ENCODE measurements around the gene ELFN1. TPM values are rescaled to one million over a fixed set of nuclear protein-coding genes. Genes with fewer than 3 reads are reported as not detected.

Gene ELFN1
- total and polyA plus RNA-seq, 9 of the 15 experiments (the other 6 are each of a cell fraction or from before 2014, with no cell fraction given) = 0.04 to 0.64 (median 0.18) TPM; not detected in 2

DNA sequence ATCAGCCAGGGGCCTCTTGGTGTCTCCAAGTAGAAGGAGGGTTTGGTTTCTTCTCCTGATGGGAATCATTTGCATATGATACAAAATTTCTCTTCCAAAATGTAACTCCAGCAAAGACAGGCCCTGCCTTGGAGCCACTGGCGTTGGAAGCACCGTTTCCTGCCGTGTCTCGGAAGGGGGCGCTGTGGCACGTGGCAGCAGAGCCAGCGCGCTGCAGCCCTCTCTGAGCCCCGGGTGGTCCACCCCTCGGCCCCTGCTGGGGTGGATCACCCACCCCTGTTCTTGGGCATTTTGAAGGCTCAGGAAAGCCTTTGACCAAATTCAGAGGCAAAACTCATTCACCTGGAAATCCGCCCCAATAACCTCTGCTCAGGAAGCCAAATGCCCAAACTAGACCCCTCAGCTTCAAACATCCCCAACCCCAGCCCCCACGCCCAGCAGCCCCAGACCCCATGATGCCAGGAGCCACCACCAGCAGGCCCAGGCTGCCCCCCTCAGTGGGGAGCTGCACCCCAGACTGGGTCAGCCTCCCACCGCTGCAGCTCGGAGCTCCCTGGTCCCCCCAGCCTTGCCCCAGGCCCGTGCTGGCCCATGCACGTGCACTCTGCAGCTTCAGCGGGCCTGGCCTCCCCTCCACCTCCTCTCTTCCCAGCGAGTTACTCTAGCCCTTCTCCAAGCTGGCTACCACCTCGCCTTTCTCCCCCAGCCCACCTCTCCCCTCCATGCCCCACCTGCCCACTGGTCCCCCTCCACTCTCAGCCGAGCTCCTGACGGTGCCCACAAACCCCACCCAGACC is 29.5 kb upstream of the ELFN1 start:
- Histone ChIP-seq H3K4me2 (ENCODE audit: insufficient read depth, low read length) (no peak overlapping the region), H3K79me2 (ENCODE audit: control insufficient read depth, insufficient read depth, low read length) (no peaks in the 10 kb centered on the region), H3K4me1 (replicated peaks in 1 of 2; ENCODE audit: control insufficient read depth in 2 of 2, insufficient read depth in 2 of 2, low read length in 2 of 2) (peaks cover 9 to 36% of the 10 kb centered on the region in 2 experiments; a peak in 3 of 5 replicates), H3K9ac (ENCODE audit: insufficient read depth in 1 of 2, low read depth in 2 of 2, low read length in 2 of 2) (peak overlapping the region in 1 of 2 experiments; percentile 61; a peak in 1 of 4 replicates), H3K27me3 (ENCODE audit: control insufficient read depth in 2 of 2, insufficient read depth in 2 of 2, low read length in 2 of 2) (peaks cover 0 to 16% of the 10 kb centered on the region in 2 experiments; a peak in 2 of 5 replicates), H3K36me3 (ENCODE audit: control insufficient read depth, insufficient read depth, low read length) (no peaks in the 10 kb centered on the region), H3K9me3 (replicated peaks; ENCODE audit: control insufficient read depth, insufficient read depth, low read depth, low read length) (0 out of 2 replicates have a peak, but pooled peaks cover 2% of the 10 kb centered on the region), H4K20me1 (replicated peaks; ENCODE audit: control insufficient read depth, insufficient read depth, low read length) (0 out of 2 replicates have a peak, but pooled peaks cover 3% of the 10 kb centered on the region), H3K4me3 (no peak overlapping the region), H3K9me1 (ENCODE audit: control insufficient read depth, insufficient read depth, low read length) (no peaks in the 10 kb centered on the region), H2AFZ (ENCODE audit: low read depth, low read length) (no peak overlapping the region), H3K27ac (ENCODE audit: extremely low read depth, low read depth, low read length) (no peak overlapping the region)
- peak; percentile 85 for ATAC-seq
- intact Hi-C loops (cut with micrococcal nuclease) (loop anchor here (10.0 kb wide), 1 partner anchor 64 kb away; no protein-coding TSS in a partner anchor), in situ Hi-C loops (cut with MboI) (no loop called here)
- DNase-seq (ENCODE audit: extremely low read depth in 1 of 4, low spot score in 3 of 4) = peak; percentile 49 to 68 (median 52)
- WGBS (ENCODE audit: insufficient coverage, low coverage, missing lambda C conversion rate) = 6% methylated on average over 14 of the region's 21 CpGs
- BruUV-seq (replicated peaks) = no TSS peak
- FAIRE-seq = no peak
- CTCF ChIA-PET (ENCODE audit: low intra/inter-chr PET ratio) = interaction anchor here (0.5 to 0.6 kb wide), 2 partner anchors 283 to 555 kb away, joined by 3 read pairs; no protein-coding TSS in a partner anchor
- POLR2A ChIA-PET = interaction anchor here (0.6 to 1.2 kb wide), 3 partner anchors 8 to 19 kb away, joined by 3 read pairs; no protein-coding TSS in a partner anchor
- no peak for TF ChIP-seq DDX20 (tag; IDR thresholded peaks at IDR 0.05; ENCODE audit: low read depth)
- no peak for TF ChIP-seq TRIM28 (IDR thresholded peaks at IDR 0.05)
- TF ChIP-seq, protein P1, sequence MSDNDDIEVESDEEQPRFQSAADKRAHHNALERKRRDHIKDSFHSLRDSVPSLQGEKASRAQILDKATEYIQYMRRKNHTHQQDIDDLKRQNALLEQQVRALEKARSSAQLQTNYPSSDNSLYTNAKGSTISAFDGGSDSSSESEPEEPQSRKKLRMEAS (CRISPR knock-in tag; IDR thresholded peaks at IDR 0.05) = peak; percentile 42; the same call in 1 of the 2 replicates
- no peak for TF ChIP-seq NFIX (CRISPR knock-in tag; IDR thresholded peaks at IDR 0.05; ENCODE audit: low read depth)
- TF ChIP-seq ZNF3 (CRISPR knock-in tag; IDR thresholded peaks at IDR 0.05) = no peak
- TF ChIP-seq RAD21 (CRISPR knock-in tag; conservative IDR thresholded peaks at IDR 0.05 in 1 of 2, IDR thresholded peaks at IDR 0.05 in 1 of 2) = peak in 1 of 2 experiments; percentile 64; a peak in 2 of 4 replicates
- 0 out of 2 replicates have a peak, but pooled peaks have one; percentile 11 for TF ChIP-seq MYC (IDR thresholded peaks at IDR 0.05; ENCODE audit: low read depth, low read length)
- no peak for TF ChIP-seq MYC (CRISPR knock-in tag; IDR thresholded peaks at IDR 0.05; ENCODE audit: borderline replicate concordance, low read depth)
- TF ChIP-seq USF1 (CRISPR knock-in tag; IDR thresholded peaks at IDR 0.05) = peak; percentile 33; the same call in 1 of the 2 replicates
- TF ChIP-seq CTCFL (IDR thresholded peaks at IDR 0.05; ENCODE audit: borderline replicate concordance, insufficient read depth, low read depth, low read length, poor library complexity, severe bottlenecking) = peak; percentile 91
- peak; percentile 32; the same call in 1 of the 2 replicates for TF ChIP-seq RB1 (IDR thresholded peaks at IDR 0.05; ENCODE audit: low read depth)
- TF ChIP-seq ZBTB7A (IDR thresholded peaks at IDR 0.05; ENCODE audit: borderline replicate concordance, control insufficient read depth, low read depth, low read length) = peak; percentile 86; the same call in 1 of the 2 replicates
- 0 out of 2 replicates have a peak, but pooled peaks have one; percentile 24 for TF ChIP-seq SMC3 (conservative IDR thresholded peaks at IDR 0.05; ENCODE audit: insufficient read depth, low read depth, low read length)
- no peak for TF ChIP-seq NFRKB (IDR thresholded peaks at IDR 0.05; ENCODE audit: low read depth)
- 0 out of 2 replicates have a peak, but pooled peaks have one; percentile 53 for TF ChIP-seq XRCC5 (IDR thresholded peaks at IDR 0.05; ENCODE audit: low read depth, low read length)
- TF ChIP-seq BHLHE40 (IDR thresholded peaks at IDR 0.05; ENCODE audit: low read length) = peak; percentile 77
